Psoas muscle (tissue), 8 donors: ENCODE data around the gene TMEM235. TPM values are rescaled to one million over a fixed set of nuclear protein-coding genes. Genes with fewer than 3 reads are reported as not detected.

ENCODE experiments used
- ATAC-seq, 4 donors: fragments of 200-7000 bp; cut with Tn5 transposase; one replicate each; pipeline ENCODE4 v1.9.1; 2020; ENCODE audit warnings: moderate library complexity in 3 of 4, mild to moderate bottlenecking in 2 of 4
- DNase-seq, 2 donors: peaks; one replicate each; pipeline ENCODE4 v3.0.0-alpha.2; 2020
- H3K27ac ChIP-seq: fragments of 200-600 bp; one replicate; pipeline ENCODE4 v1.8.0; 2022
- H3K27me3 ChIP-seq, 3 donors: fragments of 200-600 bp in 1 of 3; one replicate each; pipeline versions ENCODE4 v1.6.1 to v1.8.0; 2013 to 2022; ENCODE audit warnings: low read length in 2 of 3, mild to moderate bottlenecking in 2 of 3, moderate library complexity in 1 of 3; ENCODE audit not compliant: insufficient read depth in 3 of 3
- H3K36me3 ChIP-seq, 2 donors: fragments of 200-600 bp in 1 of 2; one replicate each; pipeline versions ENCODE4 v1.6.1 to v1.8.0; 2013 to 2022; ENCODE audit warnings: low read depth in 1 of 2, mild to moderate bottlenecking in 1 of 2, moderate library complexity in 1 of 2; ENCODE audit not compliant: insufficient read depth in 1 of 2
- H3K4me1 ChIP-seq: fragments of 200-600 bp; one replicate; pipeline ENCODE4 v1.8.0; 2022
- H3K4me3 ChIP-seq: fragments of 200-600 bp; one replicate; pipeline ENCODE4 v1.8.0; 2022; ENCODE audit warnings: mild to moderate bottlenecking
- H3K9me3 ChIP-seq: fragments of 200-600 bp; one replicate; pipeline ENCODE4 v1.8.0; 2022
- CTCF ChIP-seq: fragments of 200-600 bp; IDR thresholded peaks from one replicate; pipeline ENCODE4 v1.8.0; 2022; ENCODE audit warnings: antibody characterized with exemption
- WGBS, 3 donors: extraction: QIAGEN DNeasy Blood & Tissue Kit; methylation state at CpG; one replicate each; pipeline versions ENCODE4 v1.1.6 to v1.1.7; 2013; 5-methylcytosine and 5-hydroxymethylcytosine counted together
- intact Hi-C, 2 donors: fragments of 100-400 bp; cut with DNase I; formaldehyde crosslinking; loops; one replicate each; pipeline versions ENCODE4 v1.11.0 to v1.14.2; 2022
- polyA plus RNA-seq, 3 donors: library from polyadenylated mRNA; stranded (reverse); fragments of 200-250 nt; gene quantifications; one replicate each; pipeline ENCODE4 v1.2.3, GENCODE V29; 2013
- total RNA-seq, 4 donors: library from RNA; stranded (reverse); fragmentation: NEBNext Ultra II Directional in 2 of 4; extraction: Animal tissue kit (Norgen Biotek cat#: 25700) in 2 of 4; gene quantifications; one replicate each; pipeline versions ENCODE4 v1.2.1 to v1.2.4, GENCODE V29; 2021 to 2023
- donor health status: healthy with polysubstance abuse.
- donor health status: DM: no; HTN: no; CAD: no; lungs with moderate emphysema.
- donor health status: Bipolar disorder and iron deficiency.
- donor health status: healthy.
- donor health status: DM: yes; HTN: yes; CAD: no.
- donor health status: DM: no; HTN: no; CAD: no.
- donor health status: DM: no; HTN: no; CAD: no.
- donor health status: DM: yes; HTN: yes; CAD: no.

Gene TMEM235
- total and polyA plus RNA-seq, 7 donors = not detected

GRCh38 chr17:78242024-78242742 lies 10.8 kb downstream of the TMEM235 start:
- DNase-seq (no peak), ATAC-seq (peak in 1 of 4 donors; percentile 11)
- H3K27ac ChIP-seq = no peak overlapping the region
- no peaks in the 10 kb centered on the region for H3K27me3 ChIP-seq
- no peaks in the 10 kb centered on the region for H3K9me3 ChIP-seq
- H3K36me3 ChIP-seq = no peaks in the 10 kb centered on the region
- intact Hi-C loops = no loop called here
- 78 to 80% (median 80%) methylated on average over 21 of the region's 21 CpGs for whole genome bisulfite sequencing, 3 donors
- TF ChIP-seq CTCF = no peak
- H3K4me1 ChIP-seq = no peaks in the 10 kb centered on the region
- H3K4me3 ChIP-seq = no peak overlapping the region

- no peak overlapping the region for H3K27ac ChIP-seq
- no peaks in the 10 kb centered on the region for H3K9me3 ChIP-seq
- peaks cover 5% of the 10 kb centered on the region for H3K4me1 ChIP-seq
- H3K36me3 ChIP-seq = no peaks in the 10 kb centered on the region
- no peak for TF ChIP-seq CTCF
- no peaks in the 10 kb centered on the region for H3K27me3 ChIP-seq
- ATAC-seq (no peak), DNase-seq (no peak)
- H3K4me3 ChIP-seq = no peak overlapping the region
- intact Hi-C loops = no loop called here
- WGBS, 3 donors = 79 to 88% (median 82%) methylated on average over 8 of the region's 8 CpGs
Measured at GRCh38 chr17:78247304-78247703, 15.9 kb downstream of the TMEM235 start.

- Histone ChIP-seq H3K9me3 (no peaks in the 10 kb centered on the region), H3K27me3 (no peaks in the 10 kb centered on the region), H3K4me1 (peaks cover 7% of the 10 kb centered on the region), H3K36me3 (no peaks in the 10 kb centered on the region), H3K27ac (peak overlapping the region; percentile 50), H3K4me3 (peak overlapping the region; percentile 41)
- TF ChIP-seq CTCF = no peak
- DNase-seq (no peak), ATAC-seq (no peak)
- intact Hi-C loops = no loop called here
- WGBS, 3 donors = 74 to 78% (median 76%) methylated on average over 30 of the region's 30 CpGs
Measured at GRCh38 chr17:78248051-78248914, 16.9 kb downstream of the TMEM235 start.

GRCh38 chr17:78249074-78249817 lies 17.8 kb downstream of the TMEM235 start:
- TF ChIP-seq CTCF = no peak
- peaks cover 13% of the 10 kb centered on the region for H3K4me1 ChIP-seq
- no peaks in the 10 kb centered on the region for H3K9me3 ChIP-seq
- peak overlapping the region; percentile 41 for H3K4me3 ChIP-seq
- DNase-seq (no peak), ATAC-seq (no peak)
- H3K27me3 ChIP-seq = no peaks in the 10 kb centered on the region
- intact Hi-C loops = no loop called here
- no peaks in the 10 kb centered on the region for H3K36me3 ChIP-seq
- WGBS, 3 donors = 81 to 84% (median 82%) methylated on average over 15 to 16 of the region's 16 CpGs
- H3K27ac ChIP-seq = peak overlapping the region; percentile 50
